GM19043 (cell line): ENCODE data around the gene SLIT1.

Experiments
- ATAC-seq: cut with Tn5 transposase; IDR thresholded peaks from one replicate; pipeline ENCODE4 v1.9.1; 2021; ENCODE audit warnings: low read depth; ENCODE audit not compliant: unreplicated experiment

The SLIT1 gene

GRCh38 chr10:97185326-97186058 lies at the start of gene SLIT1:
TSS of gene SLIT1 (minus strand) at chr10:97185959. CDS start at chr10:97185674, 285 bp downstream.
- no peak for ATAC-seq

DNA sequence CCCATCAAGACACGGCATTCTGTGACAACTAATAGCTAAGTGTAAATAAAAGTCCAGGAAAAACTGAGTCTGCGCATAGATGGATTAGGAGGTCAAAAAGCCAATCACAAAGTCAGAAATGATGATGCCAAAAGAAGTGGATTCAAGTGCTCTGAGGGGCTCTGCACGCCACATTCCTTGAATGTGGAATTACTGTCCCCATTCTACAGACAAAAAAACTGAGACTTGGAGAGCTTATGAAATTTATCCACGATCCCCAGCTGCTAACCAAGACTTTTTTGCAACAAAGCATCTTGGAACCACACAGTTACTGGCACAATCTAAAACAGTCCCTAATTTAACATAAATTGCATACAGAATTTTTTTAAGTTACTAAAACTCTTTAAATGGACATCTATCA lies 49.6 kb upstream of the SLIT1 start:
- ATAC-seq = no peak

- no peak for ATAC-seq
Measured at GRCh38 chr10:97234400-97234799, 48.6 kb upstream of the SLIT1 start.

GRCh38 chr10:97230146-97230545 lies 44.4 kb upstream of the SLIT1 start:
- no peak for ATAC-seq

DNA sequence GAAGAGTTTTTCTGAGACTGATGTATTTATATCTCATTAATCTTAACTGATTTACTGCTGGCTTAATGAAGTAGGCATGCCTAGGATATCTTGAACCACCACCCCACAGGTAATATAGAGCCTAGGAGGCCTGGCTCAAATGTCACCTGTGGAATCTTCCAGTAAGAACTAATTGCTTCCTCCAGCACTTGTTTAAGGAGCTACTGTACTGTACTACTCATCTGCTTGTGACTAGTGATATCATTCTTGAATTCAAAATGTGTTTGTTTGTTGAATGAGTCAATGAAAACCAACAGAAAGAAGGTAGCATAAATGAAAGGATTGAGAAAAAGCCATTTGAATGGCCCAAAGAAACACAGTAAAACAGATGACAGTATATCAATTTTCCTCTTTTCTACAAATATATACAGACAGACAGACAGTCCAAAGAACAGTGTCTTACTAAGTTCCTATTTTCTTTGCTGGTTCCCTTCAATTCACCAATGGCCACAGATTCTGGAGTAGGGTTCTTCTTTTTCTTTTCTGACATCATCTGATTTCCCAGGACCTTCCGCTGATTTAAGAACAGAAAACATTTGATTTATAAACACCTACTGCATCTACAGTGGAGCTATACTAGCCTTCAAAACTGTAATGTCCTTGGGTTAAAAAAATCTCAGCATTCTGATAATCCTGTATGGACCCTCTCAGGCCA lies 43.7 kb upstream of the SLIT1 start:
- no peak for ATAC-seq

DNA sequence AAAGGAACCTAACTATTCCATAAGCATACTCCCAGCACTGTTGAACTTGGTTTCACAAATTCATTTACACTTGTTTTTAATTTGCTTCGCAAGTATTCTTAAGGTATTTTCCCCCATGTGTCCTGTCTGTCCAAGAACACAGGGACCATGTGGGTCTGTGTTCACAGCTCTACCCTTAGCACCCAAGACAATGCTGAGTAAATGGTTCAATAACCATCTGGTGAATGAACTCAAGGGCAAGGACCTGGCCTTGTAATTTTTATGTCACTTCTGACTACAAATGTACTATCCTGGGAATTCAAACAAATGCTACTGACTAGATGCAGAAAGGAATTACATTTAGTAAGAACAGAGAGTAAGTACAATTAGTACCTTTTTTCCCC lies 43.0 kb upstream of the SLIT1 start:
- no peak for ATAC-seq

DNA sequence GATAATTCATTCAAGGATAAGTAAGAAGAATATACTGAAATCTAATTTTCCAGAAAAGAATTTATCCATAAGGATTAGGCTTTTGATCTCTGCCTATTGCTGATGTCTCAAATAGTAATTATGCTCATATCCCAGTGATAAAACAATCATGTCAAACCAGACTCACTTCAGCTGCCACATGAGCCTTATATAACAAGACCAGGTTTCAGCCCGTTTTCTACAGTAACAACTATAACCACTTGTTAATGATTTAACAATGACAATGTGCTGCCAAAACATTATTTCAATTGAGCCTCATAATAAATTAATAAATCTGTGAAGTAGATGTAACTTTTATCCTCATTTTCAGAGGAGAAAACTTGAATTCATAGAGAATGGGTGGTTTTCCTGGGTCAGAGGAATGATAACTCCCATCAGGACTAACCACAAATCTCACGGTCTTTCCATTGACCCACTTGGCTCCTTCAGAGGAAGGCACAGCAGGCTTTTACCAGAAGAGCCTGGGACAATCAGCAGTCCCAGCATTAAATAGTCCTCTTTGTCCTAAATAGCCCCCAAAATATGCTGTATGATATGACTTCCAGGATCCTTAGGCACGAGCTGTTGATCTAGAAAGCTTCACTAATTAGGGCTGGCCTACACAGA lies 42.5 kb upstream of the SLIT1 start:
- no peak for ATAC-seq

- no peak for ATAC-seq
Measured at GRCh38 chr10:97226398-97226797, 40.6 kb upstream of the SLIT1 start.

- ATAC-seq = no peak
Measured at GRCh38 chr10:97224483-97225435, 39.0 kb upstream of the SLIT1 start.

DNA sequence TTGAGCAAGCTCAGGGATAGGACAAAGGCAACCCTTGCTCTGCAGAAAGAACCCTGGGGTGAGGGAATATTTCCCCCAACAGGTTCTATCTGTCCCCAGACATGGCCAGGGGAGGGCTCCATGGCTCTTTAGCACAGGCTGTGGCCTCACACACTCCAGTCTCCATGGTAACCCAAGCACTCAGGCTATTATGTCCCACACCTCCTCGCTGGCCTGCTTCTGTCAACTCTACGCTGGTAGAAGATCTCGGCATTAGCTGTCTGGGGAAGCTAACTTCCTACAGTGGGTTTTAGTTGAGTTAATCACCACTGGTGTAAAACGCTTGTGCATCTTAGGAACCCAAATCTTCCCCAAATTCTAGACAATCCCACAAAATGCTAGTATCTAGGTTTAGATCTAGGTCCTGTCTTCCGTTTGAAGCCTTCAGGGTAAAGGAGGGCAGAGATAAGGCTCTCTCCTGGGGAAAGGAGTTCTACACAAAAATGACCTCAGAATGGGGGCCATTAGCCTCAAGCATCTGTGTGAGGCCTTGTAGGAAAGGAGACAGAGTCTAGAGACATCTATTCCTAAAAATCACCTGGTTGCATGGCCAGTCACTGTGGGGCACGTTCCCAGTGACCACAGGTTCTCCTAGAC lies 36.7 kb upstream of the SLIT1 start:
- ATAC-seq = no peak

DNA sequence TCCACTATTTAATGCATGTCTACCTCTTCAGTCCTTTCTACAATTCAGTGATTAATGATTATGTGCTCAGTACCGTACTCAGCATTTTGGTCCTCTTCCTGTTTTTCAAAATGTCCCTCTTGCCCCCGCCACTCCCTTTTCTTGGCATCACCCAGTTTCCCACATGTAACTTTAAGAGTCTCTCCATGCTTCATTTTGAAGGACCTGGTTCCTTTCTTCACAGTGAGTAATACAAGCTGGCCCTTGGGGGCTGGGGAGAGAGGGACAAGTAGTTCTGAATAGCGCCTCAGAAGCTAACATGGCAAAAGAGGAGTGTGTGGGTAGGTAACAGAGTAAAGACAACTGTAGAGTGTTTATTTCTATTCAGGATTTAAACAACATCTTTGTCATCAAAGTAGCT lies 34.6 kb upstream of the SLIT1 start:
- no peak for ATAC-seq

GRCh38 chr10:97217299-97217698 lies 31.5 kb upstream of the SLIT1 start:
- ATAC-seq = no peak

DNA sequence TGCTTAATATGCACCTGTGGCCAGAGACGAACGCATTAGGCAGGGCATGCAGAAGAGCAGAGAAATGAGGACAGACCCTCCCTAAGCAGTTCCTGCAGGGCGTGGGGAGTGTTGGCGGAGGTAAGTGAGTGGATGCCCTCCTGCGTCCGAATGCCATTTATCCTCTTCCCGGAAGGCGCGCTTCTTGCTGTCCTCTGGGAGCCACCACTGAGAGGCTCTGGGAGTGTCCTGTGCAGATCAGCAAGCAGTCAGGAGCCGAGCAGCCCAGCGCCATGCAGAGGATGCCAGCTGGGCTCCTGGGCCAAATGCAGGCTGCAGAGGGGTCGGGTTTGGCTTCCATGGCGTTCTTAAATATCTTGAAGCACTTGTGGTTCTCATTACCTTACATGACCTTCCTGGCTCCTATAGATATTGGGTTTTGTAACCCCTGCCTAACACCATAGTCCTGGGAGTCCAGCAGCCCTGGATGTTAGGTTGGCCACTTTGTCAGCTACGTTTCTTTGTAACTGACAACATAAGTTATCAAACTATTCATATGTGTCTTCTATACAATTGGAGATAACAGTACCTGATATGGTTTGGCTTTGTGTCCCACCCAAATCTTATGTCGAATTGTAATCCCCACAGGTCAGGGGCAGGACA lies 30.0 kb upstream of the SLIT1 start:
- no peak for ATAC-seq

GRCh38 chr10:97213431-97213830 lies 27.7 kb upstream of the SLIT1 start:
- no peak for ATAC-seq

GRCh38 chr10:97211229-97211628 lies 25.5 kb upstream of the SLIT1 start:
- no peak for ATAC-seq

GRCh38 chr10:97210543-97210960 lies 24.8 kb upstream of the SLIT1 start:
- ATAC-seq = no peak

- ATAC-seq = no peak
Measured at GRCh38 chr10:97207756-97208346, 22.1 kb upstream of the SLIT1 start.

DNA sequence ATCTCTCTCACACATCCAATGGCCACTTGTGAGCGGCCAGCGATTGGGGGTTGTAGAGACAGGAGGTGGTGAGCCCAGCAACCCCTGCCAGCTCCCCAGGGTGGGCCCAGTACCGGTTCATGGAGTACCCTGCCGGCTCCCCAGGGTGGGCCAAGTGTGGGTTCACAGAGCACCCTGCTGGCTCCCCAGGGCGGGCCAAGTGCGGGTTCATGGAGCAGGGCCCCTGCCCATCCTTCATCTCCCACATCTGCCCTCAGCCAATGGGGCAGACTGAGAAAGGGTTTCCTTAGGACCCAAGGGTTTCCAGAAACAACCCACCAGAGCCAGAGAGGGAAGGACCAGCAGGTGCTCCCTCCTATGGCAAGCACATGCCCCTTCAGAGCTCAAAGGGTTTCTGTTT lies 21.4 kb upstream of the SLIT1 start:
- no peak for ATAC-seq
